HG02981 (cell line): ENCODE results near the gene PLXNA2.

Experiments used
- ATAC-seq: cut with Tn5 transposase; IDR thresholded peaks from one replicate; pipeline ENCODE4 v1.9.1; 2021; ENCODE audit warnings: mild to moderate bottlenecking, moderate library complexity; ENCODE audit not compliant: unreplicated experiment

The PLXNA2 gene

GRCh38 chr1:208031316-208031931 is 212.8 kb downstream of the PLXNA2 start:
- no peak for ATAC-seq

DNA sequence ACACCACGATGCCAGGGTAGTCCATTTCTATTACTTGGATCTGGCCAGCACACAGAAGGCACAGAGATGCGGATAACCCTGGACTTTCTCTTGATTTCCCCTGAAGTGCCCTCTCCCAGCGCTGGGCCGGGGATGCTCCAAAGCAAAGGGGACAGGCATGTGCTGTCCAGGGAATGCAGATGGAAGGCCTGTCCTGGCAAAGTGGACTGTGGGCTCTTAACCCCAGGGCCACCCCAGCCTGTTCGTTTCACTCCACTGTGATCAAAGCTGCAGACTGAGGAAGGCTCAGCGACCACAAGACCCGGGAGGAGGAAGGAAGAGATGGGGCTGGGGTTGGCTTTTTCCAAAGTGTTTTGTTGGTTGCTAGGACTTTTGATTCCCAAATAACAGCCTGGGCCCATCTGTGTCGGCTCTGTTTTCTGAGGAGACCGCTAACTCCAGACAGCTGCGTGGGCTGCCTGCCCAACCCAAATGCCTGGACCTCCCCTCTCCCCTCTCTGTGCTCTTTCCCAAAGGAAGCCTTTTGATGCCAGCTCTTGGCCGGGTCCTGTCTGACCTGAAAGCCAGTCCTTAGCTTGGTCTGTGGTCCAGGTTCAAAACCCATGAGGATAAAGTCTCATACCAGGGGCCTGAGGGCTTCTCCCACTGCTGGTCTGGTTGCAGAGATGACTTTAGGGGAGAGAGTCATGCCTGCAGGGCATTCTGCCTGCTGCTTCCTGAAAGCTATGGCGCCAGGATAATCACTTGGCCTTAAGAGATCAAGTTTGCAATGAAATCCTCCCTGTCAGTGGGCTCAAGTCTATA is 213.7 kb downstream of the PLXNA2 start:
- no peak for ATAC-seq

GRCh38 chr1:208029381-208030287 is 214.6 kb downstream of the PLXNA2 start:
- no peak for ATAC-seq

DNA sequence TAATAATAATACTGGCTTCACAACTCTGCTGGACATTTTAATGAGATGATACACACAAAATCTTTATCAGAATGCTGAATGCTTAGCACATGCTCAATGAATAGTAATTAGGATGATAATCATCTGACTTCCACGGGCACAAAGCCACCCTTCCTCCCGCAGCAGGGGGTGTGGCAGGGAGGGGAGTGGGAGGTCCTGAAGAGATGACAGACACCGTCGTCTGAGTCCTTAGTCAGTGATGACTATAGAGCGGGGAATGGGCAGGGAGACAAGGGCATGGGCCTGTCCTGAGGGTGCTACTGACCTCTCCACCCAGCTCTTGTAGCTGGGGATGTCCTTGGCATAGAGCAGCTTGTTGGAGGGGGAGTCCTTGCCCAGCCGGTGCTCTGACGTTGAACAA is 215.7 kb downstream of the PLXNA2 start:
- ATAC-seq, result no peak

GRCh38 chr1:208027861-208028260 is 216.3 kb downstream of the PLXNA2 start:
- ATAC-seq, result no peak

- no peak for ATAC-seq
Observed at GRCh38 chr1:208026880-208027438, 217.2 kb downstream of the PLXNA2 start.

DNA sequence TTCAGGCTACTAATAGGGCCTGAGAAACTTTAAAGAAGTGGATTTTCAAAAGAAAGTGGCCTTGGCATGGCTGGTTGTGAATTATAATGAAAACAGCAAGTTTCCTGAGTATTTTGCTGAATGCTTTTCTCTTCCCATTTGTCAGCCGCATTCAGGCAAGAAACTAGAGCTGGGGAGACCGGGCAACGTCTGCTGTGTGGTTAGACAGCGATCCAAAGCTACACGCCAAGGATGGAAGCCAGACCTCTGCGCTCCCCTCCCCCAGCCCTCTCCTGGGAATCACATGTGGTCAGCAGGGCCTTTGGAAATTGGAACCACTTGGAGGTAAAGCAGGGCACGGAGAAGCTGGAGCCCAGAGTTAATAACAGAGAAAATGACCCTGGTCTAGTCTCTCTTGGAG is 219.2 kb downstream of the PLXNA2 start:
- ATAC-seq, result no peak

DNA sequence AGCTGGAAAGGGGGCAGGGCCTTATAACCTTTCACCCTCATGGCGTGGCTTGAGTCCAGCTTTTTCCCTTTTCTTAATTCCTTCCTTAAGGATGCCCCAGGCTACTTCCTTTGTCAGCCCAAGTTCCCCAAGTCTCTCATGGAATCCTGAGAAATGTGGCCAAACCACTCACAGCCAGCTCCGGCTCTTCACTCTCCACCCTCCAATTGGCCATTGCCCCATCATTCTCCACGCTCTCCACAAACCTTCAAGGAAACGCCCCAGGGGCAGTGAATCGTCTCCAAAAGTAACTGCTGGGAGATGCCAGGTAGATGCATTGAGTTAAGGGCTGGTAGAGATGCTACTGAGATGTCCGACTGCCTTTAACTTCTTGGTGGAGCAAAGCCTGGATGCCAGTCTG is 219.8 kb downstream of the PLXNA2 start:
- ATAC-seq, result no peak

DNA sequence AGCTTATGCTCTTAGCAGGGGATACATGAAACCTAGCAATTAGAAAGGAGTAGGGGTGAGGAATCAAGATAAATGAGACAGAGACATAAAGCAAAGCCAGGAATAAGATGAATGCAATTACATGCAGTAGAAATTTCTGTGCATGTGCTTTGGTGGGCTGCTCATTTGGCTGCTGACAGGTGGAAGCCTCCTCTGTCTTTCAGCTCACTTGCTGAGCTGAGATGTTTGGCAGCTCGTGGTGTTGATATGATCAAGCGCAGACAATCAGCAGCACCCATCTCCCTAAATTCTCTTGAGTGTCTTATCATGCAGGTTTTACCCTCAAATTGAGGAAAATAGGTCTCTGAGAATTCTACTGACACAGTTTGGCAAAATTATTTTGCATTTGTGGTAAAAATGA is 224.9 kb downstream of the PLXNA2 start:
- ATAC-seq, result no peak

- no peak for ATAC-seq
Observed at GRCh38 chr1:208015255-208015654, 228.9 kb downstream of the PLXNA2 start.

DNA sequence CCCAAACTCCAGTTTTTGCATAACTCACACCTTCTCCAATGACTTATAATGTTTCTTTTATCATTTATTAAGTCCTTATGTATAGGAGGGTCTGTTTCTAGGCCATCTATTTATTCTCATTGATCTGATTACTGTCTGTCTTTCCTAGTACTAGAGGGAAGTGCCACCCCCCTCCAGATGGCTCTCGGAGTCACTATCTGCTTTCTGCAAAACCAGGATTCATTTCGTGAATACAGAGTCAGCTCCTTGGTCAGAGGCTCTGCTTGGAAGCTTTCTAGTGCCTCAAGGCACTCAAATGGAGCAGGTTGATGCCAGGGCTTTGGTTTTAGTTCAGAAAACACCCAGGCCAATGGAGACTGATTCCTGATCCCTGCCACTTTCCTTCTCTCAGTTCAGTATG is 231.0 kb downstream of the PLXNA2 start:
- ATAC-seq, result no peak

DNA sequence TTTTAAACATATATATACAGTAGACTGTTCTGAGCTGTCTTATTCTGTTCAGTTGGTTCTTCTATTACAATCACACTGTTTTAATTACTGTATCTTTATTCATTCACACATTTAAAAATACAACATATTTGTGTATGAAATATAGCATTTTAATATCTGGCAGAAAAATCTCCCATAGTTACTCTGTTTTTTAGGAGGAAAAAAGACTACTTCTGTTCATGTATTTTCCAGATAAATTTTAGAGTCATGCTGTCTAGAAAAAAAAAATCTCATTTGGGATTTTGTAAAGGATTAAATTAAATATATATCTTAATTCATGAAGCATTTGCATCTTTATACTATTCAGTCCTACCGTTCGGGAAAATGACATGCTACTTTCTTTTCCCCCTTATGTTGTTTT is 231.5 kb downstream of the PLXNA2 start:
- no peak for ATAC-seq

GRCh38 chr1:208010487-208011071 is 233.6 kb downstream of the PLXNA2 start:
- ATAC-seq, result no peak

- no peak for ATAC-seq
Observed at GRCh38 chr1:208009706-208010444, 234.3 kb downstream of the PLXNA2 start.

DNA sequence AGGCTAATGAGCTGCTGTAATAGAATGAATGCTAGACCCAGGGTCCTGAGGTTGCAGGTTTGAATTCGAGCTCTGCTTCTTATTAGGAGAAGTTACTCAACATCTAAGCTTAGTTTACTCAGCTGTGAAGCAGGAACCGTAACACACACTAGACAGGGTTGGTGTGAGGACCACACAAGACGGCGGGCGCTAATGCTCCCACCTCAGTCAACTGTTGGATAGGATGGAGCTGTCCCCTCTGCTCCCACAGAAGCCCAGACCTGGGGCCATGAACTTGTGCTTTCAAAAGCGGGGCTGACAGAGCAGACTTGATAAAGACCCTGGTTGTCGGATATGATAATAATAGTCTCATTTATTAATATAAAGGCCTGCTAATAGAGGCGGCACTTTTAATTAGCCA is 234.9 kb downstream of the PLXNA2 start:
- ATAC-seq, result no peak

DNA sequence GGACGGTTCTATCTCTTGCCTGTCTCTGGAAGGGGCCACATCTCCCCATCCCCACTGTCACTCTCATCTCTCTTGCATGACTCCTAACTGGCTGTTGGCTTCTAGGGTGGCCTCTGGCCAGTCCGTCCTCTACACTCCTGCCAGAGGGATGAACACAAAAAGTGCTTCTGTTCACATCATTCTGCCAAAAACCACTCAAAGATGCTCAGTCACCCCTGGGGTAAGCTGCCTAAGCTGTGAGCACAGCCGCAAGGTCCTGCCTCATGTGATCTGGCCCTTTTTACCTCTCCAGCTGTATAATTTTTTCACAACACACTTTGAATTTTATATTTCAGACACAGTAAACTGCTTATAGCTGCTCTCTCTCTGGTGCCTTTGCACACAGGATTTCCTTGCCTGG is 235.7 kb downstream of the PLXNA2 start:
- no peak for ATAC-seq

GRCh38 chr1:208007938-208008342 is 236.2 kb downstream of the PLXNA2 start:
- ATAC-seq, result no peak

DNA sequence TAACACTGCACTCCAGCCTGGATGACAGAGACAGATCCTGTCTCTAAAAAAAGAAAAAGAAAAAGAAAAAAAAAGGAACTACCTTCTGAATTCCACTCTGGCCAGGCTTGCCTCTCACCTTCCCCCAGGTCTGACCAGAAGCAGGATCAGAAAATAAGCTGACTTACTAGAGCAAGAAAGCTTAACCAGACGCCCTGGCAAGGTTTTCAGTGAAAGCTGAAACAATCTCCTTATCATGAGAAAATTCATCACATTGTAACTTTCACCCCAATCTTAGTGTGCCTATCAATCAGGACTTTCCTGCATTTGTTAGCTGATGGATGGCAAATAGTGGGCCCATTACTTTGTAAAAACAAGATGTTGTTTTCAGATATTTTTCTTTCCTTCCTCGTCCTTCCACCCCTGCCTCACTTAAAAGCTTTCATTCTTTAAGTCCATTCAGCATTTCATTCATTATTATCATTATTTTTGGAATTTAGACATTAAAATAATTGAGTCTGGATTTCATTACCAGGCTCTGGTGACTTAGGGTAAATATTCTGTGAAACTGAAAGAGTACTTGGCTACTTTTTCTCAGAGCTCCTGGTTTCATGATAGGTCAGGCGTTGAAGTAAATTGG is 236.8 kb downstream of the PLXNA2 start:
- no peak for ATAC-seq

DNA sequence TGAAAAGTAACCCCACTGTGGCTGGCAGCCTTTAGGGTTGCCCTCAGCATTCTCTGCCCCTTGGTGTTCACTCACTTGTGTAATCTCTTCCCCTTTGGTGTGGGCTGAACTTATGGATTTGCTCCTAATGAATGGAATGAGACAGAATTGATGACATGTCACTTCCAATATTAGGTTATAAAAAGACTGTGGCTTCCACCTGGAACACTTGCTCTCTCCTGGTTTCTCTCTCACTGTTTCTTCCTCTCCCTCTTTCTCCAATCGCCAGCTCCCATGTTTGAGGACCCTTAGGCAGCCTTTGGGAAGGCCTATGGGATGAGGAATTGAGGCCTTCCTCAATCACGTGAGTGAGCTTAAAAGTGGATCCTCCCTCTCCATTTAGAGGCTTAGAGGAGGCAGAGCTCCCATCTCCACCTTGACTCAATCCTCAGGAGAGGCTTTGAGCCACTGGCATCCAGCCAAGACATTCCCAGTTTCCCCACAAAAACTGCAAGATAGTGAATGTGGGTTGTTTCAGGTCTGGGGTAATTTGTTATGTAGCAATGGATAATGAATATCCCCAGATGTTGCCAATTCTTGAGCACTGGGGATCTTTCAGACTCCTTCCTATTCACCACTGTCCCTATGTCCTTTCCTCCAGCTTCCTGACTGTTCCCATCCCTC is 237.8 kb downstream of the PLXNA2 start:
- no peak for ATAC-seq
